ENCODE measurements around the gene CEL. TPM values are rescaled to one million over a fixed set of nuclear protein-coding genes. Genes with fewer than 3 reads are reported as not detected.
"Not testable (repeated sequence)": the region's sequence is repeated elsewhere in the genome, so short reads cannot be mapped to it uniquely, and the experiment has no call there.

CEL gene
- total RNA-seq, 2 donors from 2014 or later = 0.78 to 5.3 TPM

GRCh38 chr9:133074111-133074651, 12.4 kb downstream of the CEL start:
- H3K36me3 ChIP-seq = no peaks in the 10 kb centered on the region
- no peak overlapping the region for H3K4me3 ChIP-seq
- no peak for DNase-seq (ENCODE audit: low spot score)
- no peak for ATAC-seq (ENCODE audit: insufficient number of reproducible peaks, low FRiP score, low read depth)
- H3K4me1 ChIP-seq (ENCODE audit: control insufficient read depth in 1 of 2, low read depth in 2 of 2) = peaks cover 4 to 6% of the 10 kb centered on the region in 2 donors
- no peaks in the 10 kb centered on the region for H3K27me3 ChIP-seq (replicated peaks; ENCODE audit: insufficient read depth)
- no peaks in the 10 kb centered on the region for H3K9me3 ChIP-seq
- H3K27ac ChIP-seq = no peak overlapping the region
- TF ChIP-seq, protein P1, sequence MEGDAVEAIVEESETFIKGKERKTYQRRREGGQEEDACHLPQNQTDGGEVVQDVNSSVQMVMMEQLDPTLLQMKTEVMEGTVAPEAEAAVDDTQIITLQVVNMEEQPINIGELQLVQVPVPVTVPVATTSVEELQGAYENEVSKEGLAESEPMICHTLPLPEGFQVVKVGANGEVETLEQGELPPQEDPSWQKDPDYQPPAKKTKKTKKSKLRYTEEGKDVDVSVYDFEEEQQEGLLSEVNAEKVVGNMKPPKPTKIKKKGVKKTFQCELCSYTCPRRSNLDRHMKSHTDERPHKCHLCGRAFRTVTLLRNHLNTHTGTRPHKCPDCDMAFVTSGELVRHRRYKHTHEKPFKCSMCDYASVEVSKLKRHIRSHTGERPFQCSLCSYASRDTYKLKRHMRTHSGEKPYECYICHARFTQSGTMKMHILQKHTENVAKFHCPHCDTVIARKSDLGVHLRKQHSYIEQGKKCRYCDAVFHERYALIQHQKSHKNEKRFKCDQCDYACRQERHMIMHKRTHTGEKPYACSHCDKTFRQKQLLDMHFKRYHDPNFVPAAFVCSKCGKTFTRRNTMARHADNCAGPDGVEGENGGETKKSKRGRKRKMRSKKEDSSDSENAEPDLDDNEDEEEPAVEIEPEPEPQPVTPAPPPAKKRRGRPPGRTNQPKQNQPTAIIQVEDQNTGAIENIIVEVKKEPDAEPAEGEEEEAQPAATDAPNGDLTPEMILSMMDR (IDR thresholded peaks at IDR 0.05) = no peak

DNA sequence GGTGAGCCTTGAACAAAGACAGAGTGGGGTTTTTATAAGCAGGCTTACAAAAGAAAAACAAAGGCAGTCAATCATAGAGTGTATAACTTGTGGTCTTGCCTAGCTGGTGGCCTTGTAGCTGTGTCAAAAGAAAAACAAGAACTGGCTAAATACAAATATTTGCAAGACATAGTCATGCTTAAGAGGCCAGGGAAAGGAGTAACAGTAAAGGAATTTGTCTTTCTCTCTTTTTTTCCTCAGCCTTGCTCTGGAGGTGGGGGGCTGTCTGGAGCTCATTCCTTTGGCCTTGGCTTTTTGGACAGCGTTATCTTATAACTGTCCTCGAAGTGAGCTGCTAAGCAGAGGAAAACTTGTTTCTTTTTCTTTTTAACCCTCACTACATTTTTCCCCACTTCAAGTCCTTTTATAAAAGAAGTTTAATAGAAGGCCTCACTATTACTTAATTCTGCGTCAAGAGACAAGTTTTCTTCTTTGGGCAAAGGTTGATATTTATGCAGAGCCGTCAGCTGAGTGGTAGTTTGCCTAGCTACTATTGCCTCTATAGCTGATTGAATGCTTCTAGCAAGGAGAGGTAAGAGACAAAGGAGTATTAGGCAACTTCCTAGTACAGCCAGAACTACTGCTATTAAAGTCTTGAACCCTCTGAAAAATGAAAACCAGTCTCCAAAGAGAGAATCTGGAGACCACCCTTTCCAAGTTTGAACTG, 14.3 kb downstream of the CEL start:
- no peaks in the 10 kb centered on the region for H3K27me3 ChIP-seq (replicated peaks; ENCODE audit: insufficient read depth)
- TF ChIP-seq, protein P1 (IDR thresholded peaks at IDR 0.05) = no peak
- DNase-seq (ENCODE audit: low spot score) = no peak
- peaks cover 4 to 6% of the 10 kb centered on the region in 2 donors for H3K4me1 ChIP-seq (ENCODE audit: control insufficient read depth in 1 of 2, low read depth in 2 of 2)
- H3K9me3 ChIP-seq = no peaks in the 10 kb centered on the region
- H3K4me3 ChIP-seq = no peak overlapping the region
- no peak for ATAC-seq (ENCODE audit: insufficient number of reproducible peaks, low FRiP score, low read depth)
- H3K27ac ChIP-seq = peak overlapping the region in 1 of 2 donors; percentile 30
- H3K36me3 ChIP-seq = no peaks in the 10 kb centered on the region

DNA sequence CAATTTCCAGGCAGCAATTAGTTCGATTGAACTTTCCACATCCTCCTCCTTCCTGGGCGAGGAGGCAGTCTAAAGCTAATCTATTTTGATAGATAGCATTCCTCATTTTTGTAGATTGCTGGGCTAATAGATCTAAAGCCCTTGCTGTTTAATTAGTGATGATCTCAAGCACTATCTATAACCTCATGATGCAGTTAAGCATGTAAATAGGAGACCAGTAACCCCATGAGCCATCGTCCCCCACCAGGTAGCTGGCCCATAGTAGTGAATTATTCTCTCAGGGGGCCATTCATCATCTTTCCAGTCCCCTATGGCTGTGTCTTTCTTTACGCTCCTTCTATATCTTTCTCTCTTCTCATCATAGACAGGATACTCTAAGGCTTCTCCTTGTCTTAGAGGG, 14.9 kb downstream of the CEL start:
- TF ChIP-seq, protein P1 (IDR thresholded peaks at IDR 0.05) = no peak
- DNase-seq (ENCODE audit: low spot score) = no peak
- no peaks in the 10 kb centered on the region for H3K9me3 ChIP-seq
- peak overlapping the region in 1 of 2 donors; percentile 1 for H3K27ac ChIP-seq
- no peak for ATAC-seq (ENCODE audit: insufficient number of reproducible peaks, low FRiP score, low read depth)
- H3K27me3 ChIP-seq (replicated peaks; ENCODE audit: insufficient read depth) = no peaks in the 10 kb centered on the region
- peaks cover 4 to 6% of the 10 kb centered on the region in 2 donors for H3K4me1 ChIP-seq (ENCODE audit: control insufficient read depth in 1 of 2, low read depth in 2 of 2)
- no peak overlapping the region for H3K4me3 ChIP-seq
- no peaks in the 10 kb centered on the region for H3K36me3 ChIP-seq

- no peak for DNase-seq (ENCODE audit: low spot score)
- no peaks in the 10 kb centered on the region for H3K9me3 ChIP-seq
- TF ChIP-seq, protein P1 (IDR thresholded peaks at IDR 0.05) = no peak
- H3K36me3 ChIP-seq = no peaks in the 10 kb centered on the region
- no peaks in the 10 kb centered on the region for H3K27me3 ChIP-seq (replicated peaks; ENCODE audit: insufficient read depth)
- no peak overlapping the region for H3K27ac ChIP-seq
- no peak overlapping the region for H3K4me3 ChIP-seq
- peaks cover 4 to 6% of the 10 kb centered on the region in 2 donors for H3K4me1 ChIP-seq (ENCODE audit: control insufficient read depth in 1 of 2, low read depth in 2 of 2)
- no peak for ATAC-seq (ENCODE audit: insufficient number of reproducible peaks, low FRiP score, low read depth)
These were observed 16.7 kb downstream of the CEL start for GRCh38 chr9:133078486-133078885.

DNA sequence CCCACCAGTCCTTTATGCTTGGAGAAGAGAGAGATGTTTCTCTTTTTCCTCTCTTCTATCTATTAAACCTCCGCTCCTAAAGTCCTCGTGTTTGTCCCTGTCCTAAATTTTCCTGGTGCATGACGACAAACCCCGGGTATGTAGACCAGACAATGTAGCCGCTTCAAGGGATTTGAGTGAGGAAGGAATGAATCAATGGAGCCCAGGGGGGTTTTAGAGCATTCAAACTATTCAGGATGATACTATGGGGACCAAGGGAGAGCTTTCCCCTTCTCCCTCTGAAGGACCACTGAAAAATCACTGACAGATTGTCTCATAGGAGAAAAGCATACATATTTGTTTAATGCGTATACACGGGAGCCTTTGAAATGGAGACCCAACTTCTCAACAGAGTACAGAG, 18.4 kb downstream of the CEL start:
- Histone ChIP-seq H3K4me3 (no peak overlapping the region), H3K4me1 (ENCODE audit: control insufficient read depth in 1 of 2, low read depth in 2 of 2) (peaks cover 4 to 6% of the 10 kb centered on the region in 2 donors), H3K9me3 (no peaks in the 10 kb centered on the region), H3K27ac (no peak overlapping the region), H3K36me3 (no peaks in the 10 kb centered on the region), H3K27me3 (replicated peaks; ENCODE audit: insufficient read depth) (no peaks in the 10 kb centered on the region)
- ATAC-seq (ENCODE audit: insufficient number of reproducible peaks, low FRiP score, low read depth) (no peak), DNase-seq (ENCODE audit: low spot score) (no peak)
- TF ChIP-seq, protein P1 (IDR thresholded peaks at IDR 0.05) = no peak

GRCh38 chr9:133080786-133081779, 19.3 kb downstream of the CEL start:
- H3K27ac ChIP-seq; H3K4me3 ChIP-seq; H3K36me3 ChIP-seq; ATAC-seq (ENCODE audit: insufficient number of reproducible peaks, low FRiP score, low read depth); H3K27me3 ChIP-seq (replicated peaks; ENCODE audit: insufficient read depth); H3K9me3 ChIP-seq; DNase-seq (ENCODE audit: low spot score); H3K4me1 ChIP-seq (ENCODE audit: control insufficient read depth in 1 of 2, low read depth in 2 of 2): not testable (repeated sequence)

- not testable (repeated sequence) for H3K4me1 ChIP-seq (ENCODE audit: control insufficient read depth in 1 of 2, low read depth in 2 of 2); H3K27ac ChIP-seq; H3K27me3 ChIP-seq (replicated peaks; ENCODE audit: insufficient read depth); ATAC-seq (ENCODE audit: insufficient number of reproducible peaks, low FRiP score, low read depth); DNase-seq (ENCODE audit: low spot score); H3K36me3 ChIP-seq; H3K4me3 ChIP-seq; H3K9me3 ChIP-seq
These were observed 20.3 kb downstream of the CEL start for GRCh38 chr9:133081957-133082644.

All from thoracic aorta (tissue), 2 donors.